ENCODE results near the gene STAT5A. TPM values are rescaled to one million over a fixed set of nuclear protein-coding genes. Genes with fewer than 3 reads are reported as not detected.

STAT5A gene
- total RNA-seq, 1 experiment from 2014 or later: 6.6 TPM

DNA sequence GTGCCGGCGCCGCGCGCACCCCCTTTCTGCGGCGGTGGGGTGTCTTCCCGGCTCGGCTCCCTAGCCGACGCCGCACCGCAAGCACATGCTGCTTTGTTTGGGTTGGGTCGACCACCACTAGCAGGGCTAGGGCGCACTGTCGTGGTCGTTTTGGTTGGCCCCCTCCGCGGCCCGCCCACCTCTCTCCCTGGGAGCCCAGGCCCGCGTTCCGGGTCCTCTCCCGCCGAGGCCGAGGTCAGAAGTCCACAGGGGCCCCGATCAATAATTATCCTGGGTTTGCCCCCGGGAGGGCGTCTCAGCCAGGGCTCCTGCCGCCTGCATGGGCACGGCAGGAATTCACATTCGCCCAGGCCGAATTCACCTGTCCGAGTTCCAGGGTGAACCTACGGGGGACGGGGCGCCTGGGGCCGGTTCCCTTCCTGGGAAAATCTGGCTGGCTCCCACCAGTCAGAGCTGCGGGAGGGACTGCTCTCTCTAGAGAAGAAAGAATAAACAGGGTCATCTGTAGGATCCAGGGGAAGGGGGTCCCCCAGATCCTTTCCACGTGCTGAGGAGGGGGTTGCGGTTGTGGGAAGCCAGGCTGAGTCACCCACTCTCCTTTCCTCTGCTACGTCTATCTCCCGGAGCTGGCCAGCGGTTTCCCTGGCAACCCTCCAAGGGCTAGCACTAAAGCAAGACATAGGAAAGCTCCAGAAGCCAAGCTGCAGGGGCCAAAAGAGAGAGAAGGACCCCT, 11.5 kb upstream of the STAT5A start (continued):
- TF ChIP-seq, protein P1, sequence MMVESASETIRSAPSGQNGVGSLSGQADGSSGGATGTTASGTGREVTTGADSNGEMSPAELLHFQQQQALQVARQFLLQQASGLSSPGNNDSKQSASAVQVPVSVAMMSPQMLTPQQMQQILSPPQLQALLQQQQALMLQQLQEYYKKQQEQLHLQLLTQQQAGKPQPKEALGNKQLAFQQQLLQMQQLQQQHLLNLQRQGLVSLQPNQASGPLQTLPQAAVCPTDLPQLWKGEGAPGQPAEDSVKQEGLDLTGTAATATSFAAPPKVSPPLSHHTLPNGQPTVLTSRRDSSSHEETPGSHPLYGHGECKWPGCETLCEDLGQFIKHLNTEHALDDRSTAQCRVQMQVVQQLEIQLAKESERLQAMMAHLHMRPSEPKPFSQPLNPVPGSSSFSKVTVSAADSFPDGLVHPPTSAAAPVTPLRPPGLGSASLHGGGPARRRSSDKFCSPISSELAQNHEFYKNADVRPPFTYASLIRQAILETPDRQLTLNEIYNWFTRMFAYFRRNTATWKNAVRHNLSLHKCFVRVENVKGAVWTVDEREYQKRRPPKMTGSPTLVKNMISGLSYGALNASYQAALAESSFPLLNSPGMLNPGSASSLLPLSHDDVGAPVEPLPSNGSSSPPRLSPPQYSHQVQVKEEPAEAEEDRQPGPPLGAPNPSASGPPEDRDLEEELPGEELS (CRISPR knock-in tag; IDR thresholded peaks at IDR 0.05): no peak
- TF ChIP-seq, protein P2, sequence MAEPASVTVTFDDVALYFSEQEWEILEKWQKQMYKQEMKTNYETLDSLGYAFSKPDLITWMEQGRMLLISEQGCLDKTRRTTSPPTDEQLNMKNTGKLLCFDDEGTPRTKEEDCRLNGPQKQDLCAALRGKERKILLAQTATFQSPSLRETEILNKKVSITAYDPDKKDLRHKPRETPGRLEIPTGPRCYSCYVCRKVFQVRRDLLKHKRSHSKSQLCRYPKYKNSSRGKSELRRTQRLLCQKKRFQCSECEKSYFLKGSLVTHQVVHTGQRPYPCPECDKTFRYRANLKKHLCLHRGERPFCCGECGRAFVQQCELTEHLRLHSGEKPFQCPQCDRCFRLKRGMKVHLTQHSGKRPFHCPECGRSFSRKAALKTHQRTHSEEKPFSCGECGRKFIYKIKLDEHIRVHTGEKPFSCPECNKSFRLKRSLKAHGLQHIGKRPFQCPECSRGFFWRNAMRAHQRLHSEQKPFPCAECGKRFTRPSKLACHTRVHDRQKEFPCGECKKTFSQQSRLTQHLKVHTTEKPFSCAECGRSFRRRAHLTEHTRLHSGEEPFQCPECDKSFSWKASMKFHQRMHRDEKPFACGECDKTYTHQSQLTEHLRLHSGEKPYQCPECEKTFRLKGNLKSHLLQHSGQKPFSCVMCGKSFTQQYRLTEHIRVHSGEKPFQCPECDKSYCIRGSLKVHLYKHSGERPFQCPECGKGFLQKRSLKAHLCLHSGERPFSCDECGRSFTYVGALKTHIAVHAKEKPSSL (CRISPR knock-in tag; conservative IDR thresholded peaks at IDR 0.05): no peak
- no peak for TF ChIP-seq NFATC4 (CRISPR knock-in tag; IDR thresholded peaks at IDR 0.05)
- TF ChIP-seq, protein P3, sequence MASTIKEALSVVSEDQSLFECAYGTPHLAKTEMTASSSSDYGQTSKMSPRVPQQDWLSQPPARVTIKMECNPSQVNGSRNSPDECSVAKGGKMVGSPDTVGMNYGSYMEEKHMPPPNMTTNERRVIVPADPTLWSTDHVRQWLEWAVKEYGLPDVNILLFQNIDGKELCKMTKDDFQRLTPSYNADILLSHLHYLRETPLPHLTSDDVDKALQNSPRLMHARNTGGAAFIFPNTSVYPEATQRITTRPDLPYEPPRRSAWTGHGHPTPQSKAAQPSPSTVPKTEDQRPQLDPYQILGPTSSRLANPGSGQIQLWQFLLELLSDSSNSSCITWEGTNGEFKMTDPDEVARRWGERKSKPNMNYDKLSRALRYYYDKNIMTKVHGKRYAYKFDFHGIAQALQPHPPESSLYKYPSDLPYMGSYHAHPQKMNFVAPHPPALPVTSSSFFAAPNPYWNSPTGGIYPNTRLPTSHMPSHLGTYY (CRISPR knock-in tag; IDR thresholded peaks at IDR 0.05): no peak
- 0 out of 2 replicates have a peak, but pooled peaks have one; percentile 13 for TF ChIP-seq TEAD4 (CRISPR knock-in tag; IDR thresholded peaks at IDR 0.05)
- no peak for TF ChIP-seq ZNF416 (CRISPR knock-in tag; IDR thresholded peaks at IDR 0.05)
- TF ChIP-seq, protein P4, sequence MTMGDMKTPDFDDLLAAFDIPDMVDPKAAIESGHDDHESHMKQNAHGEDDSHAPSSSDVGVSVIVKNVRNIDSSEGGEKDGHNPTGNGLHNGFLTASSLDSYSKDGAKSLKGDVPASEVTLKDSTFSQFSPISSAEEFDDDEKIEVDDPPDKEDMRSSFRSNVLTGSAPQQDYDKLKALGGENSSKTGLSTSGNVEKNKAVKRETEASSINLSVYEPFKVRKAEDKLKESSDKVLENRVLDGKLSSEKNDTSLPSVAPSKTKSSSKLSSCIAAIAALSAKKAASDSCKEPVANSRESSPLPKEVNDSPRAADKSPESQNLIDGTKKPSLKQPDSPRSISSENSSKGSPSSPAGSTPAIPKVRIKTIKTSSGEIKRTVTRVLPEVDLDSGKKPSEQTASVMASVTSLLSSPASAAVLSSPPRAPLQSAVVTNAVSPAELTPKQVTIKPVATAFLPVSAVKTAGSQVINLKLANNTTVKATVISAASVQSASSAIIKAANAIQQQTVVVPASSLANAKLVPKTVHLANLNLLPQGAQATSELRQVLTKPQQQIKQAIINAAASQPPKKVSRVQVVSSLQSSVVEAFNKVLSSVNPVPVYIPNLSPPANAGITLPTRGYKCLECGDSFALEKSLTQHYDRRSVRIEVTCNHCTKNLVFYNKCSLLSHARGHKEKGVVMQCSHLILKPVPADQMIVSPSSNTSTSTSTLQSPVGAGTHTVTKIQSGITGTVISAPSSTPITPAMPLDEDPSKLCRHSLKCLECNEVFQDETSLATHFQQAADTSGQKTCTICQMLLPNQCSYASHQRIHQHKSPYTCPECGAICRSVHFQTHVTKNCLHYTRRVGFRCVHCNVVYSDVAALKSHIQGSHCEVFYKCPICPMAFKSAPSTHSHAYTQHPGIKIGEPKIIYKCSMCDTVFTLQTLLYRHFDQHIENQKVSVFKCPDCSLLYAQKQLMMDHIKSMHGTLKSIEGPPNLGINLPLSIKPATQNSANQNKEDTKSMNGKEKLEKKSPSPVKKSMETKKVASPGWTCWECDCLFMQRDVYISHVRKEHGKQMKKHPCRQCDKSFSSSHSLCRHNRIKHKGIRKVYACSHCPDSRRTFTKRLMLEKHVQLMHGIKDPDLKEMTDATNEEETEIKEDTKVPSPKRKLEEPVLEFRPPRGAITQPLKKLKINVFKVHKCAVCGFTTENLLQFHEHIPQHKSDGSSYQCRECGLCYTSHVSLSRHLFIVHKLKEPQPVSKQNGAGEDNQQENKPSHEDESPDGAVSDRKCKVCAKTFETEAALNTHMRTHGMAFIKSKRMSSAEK (CRISPR knock-in tag; IDR thresholded peaks at IDR 0.05; ENCODE audit: borderline replicate concordance): no peak
- 0 out of 2 replicates have a peak, but pooled peaks have one; percentile 4 for TF ChIP-seq SP1 (CRISPR knock-in tag; conservative IDR thresholded peaks at IDR 0.05)
- TF ChIP-seq ETV6 (CRISPR knock-in tag; IDR thresholded peaks at IDR 0.05): no peak
- TF ChIP-seq ZNF423 (CRISPR knock-in tag; IDR thresholded peaks at IDR 0.05): peak; percentile 33; the same call in 1 of the 2 replicates
- TF ChIP-seq NFE2L1 (CRISPR knock-in tag; IDR thresholded peaks at IDR 0.05): no peak
- no peak for TF ChIP-seq IRF2 (CRISPR knock-in tag; IDR thresholded peaks at IDR 0.05; ENCODE audit: borderline replicate concordance, low read depth)
- TF ChIP-seq, protein P5, sequence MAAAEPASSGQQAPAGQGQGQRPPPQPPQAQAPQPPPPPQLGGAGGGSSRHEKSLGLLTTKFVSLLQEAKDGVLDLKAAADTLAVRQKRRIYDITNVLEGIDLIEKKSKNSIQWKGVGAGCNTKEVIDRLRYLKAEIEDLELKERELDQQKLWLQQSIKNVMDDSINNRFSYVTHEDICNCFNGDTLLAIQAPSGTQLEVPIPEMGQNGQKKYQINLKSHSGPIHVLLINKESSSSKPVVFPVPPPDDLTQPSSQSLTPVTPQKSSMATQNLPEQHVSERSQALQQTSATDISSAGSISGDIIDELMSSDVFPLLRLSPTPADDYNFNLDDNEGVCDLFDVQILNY (CRISPR knock-in tag; IDR thresholded peaks at IDR 0.05): peak; percentile 25; the same call in 1 of the 2 replicates
- TF ChIP-seq ELF4 (CRISPR knock-in tag; IDR thresholded peaks at IDR 0.05; ENCODE audit: low read depth): no peak
- TF ChIP-seq, protein P6, sequence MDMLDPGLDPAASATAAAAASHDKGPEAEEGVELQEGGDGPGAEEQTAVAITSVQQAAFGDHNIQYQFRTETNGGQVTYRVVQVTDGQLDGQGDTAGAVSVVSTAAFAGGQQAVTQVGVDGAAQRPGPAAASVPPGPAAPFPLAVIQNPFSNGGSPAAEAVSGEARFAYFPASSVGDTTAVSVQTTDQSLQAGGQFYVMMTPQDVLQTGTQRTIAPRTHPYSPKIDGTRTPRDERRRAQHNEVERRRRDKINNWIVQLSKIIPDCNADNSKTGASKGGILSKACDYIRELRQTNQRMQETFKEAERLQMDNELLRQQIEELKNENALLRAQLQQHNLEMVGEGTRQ (CRISPR knock-in tag; IDR thresholded peaks at IDR 0.05): no peak
- TF ChIP-seq, protein P7, sequence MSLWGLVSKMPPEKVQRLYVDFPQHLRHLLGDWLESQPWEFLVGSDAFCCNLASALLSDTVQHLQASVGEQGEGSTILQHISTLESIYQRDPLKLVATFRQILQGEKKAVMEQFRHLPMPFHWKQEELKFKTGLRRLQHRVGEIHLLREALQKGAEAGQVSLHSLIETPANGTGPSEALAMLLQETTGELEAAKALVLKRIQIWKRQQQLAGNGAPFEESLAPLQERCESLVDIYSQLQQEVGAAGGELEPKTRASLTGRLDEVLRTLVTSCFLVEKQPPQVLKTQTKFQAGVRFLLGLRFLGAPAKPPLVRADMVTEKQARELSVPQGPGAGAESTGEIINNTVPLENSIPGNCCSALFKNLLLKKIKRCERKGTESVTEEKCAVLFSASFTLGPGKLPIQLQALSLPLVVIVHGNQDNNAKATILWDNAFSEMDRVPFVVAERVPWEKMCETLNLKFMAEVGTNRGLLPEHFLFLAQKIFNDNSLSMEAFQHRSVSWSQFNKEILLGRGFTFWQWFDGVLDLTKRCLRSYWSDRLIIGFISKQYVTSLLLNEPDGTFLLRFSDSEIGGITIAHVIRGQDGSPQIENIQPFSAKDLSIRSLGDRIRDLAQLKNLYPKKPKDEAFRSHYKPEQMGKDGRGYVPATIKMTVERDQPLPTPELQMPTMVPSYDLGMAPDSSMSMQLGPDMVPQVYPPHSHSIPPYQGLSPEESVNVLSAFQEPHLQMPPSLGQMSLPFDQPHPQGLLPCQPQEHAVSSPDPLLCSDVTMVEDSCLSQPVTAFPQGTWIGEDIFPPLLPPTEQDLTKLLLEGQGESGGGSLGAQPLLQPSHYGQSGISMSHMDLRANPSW (CRISPR knock-in tag; conservative IDR thresholded peaks at IDR 0.05; ENCODE audit: low read depth): no peak
- no peak for TF ChIP-seq CBFB (CRISPR knock-in tag; IDR thresholded peaks at IDR 0.05; ENCODE audit: low read depth)
- peak; percentile 64 for TF ChIP-seq FOXP1 (CRISPR knock-in tag; IDR thresholded peaks at IDR 0.05; ENCODE audit: borderline replicate concordance)
- TF ChIP-seq ZNF263 (CRISPR knock-in tag; IDR thresholded peaks at IDR 0.05; ENCODE audit: low read depth): no peak
- TF ChIP-seq ZNF671 (CRISPR knock-in tag; IDR thresholded peaks at IDR 0.05): no peak
- no peak for TF ChIP-seq ESRRA (CRISPR knock-in tag; IDR thresholded peaks at IDR 0.05; ENCODE audit: borderline replicate concordance)
- no peak for TF ChIP-seq JUN (CRISPR knock-in tag; IDR thresholded peaks at IDR 0.05)
- TF ChIP-seq, protein P8, sequence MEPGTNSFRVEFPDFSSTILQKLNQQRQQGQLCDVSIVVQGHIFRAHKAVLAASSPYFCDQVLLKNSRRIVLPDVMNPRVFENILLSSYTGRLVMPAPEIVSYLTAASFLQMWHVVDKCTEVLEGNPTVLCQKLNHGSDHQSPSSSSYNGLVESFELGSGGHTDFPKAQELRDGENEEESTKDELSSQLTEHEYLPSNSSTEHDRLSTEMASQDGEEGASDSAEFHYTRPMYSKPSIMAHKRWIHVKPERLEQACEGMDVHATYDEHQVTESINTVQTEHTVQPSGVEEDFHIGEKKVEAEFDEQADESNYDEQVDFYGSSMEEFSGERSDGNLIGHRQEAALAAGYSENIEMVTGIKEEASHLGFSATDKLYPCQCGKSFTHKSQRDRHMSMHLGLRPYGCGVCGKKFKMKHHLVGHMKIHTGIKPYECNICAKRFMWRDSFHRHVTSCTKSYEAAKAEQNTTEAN (CRISPR knock-in tag; IDR thresholded peaks at IDR 0.05): 0 out of 2 replicates have a peak, but pooled peaks have one; percentile 65

Data from WTC11 (cell line).